B cell (primary cell): ENCODE data around the gene CHST14. TPM values are rescaled to one million over a fixed set of nuclear protein-coding genes. Genes with fewer than 3 reads are reported as not detected.

Source experiments
- ATAC-seq: fragments of 200-7000 bp; cut with Tn5 transposase; one replicate; pipeline ENCODE4 v1.10.0; 2021; ENCODE audit warnings: low read depth, mild to moderate bottlenecking, moderate number of reproducible peaks, moderate library complexity
- CTCF ChIA-PET: fragments of 350-600 bp; sonication (Branson Sonifier 250); formaldehyde crosslinking; loops from one replicate; lab custom pipeline; 2021; ENCODE audit warnings: antibody characterized with exemption, inconsistent platforms; lab: Charles Lee
- POLR2A ChIA-PET: fragments of 350-600 bp; sonication (Branson Sonifier 250); formaldehyde crosslinking; loops from one replicate; lab custom pipeline; 2021; ENCODE audit warnings: antibody characterized with exemption; lab: Charles Lee
- DNase-seq: peaks from one replicate; pipeline ENCODE4 v3.0.0; 2013
- H2AFZ ChIP-seq: 2 replicates; pipeline ENCODE4 v1.6.1; 2012; ENCODE audit warnings: mild to moderate bottlenecking, low read depth, low read length; ENCODE audit not compliant: insufficient read depth, poor library complexity, severe bottlenecking
- H3K27ac ChIP-seq, 2 donors: 1 replicate in 1 of 2; 2 replicates in 1 of 2; pipeline ENCODE4 v1.5.1; 2012 to 2013; ENCODE audit warnings: low read length in 2 of 2, mild to moderate bottlenecking in 2 of 2, moderate library complexity in 1 of 2
- H3K27me3 ChIP-seq, 4 experiments: fragments of 200-600 bp in 1 of 4; sonication (generic) in 1 of 4; replicated peaks in 1 of 4; 1 replicate in 2 of 4; 2 replicates in 2 of 4; pipeline versions ENCODE4 v1.6.1 to v1.7.0; 2013 to 2016; ENCODE audit warnings: low read length in 3 of 4, mild to moderate bottlenecking in 2 of 4, mixed read lengths in 1 of 4, moderate library complexity in 1 of 4; ENCODE audit not compliant: insufficient read depth in 4 of 4, control insufficient read depth in 3 of 4; ENCODE audit errors: control extremely low read depth in 1 of 4
- H3K36me3 ChIP-seq, 2 experiments: replicated peaks in 1 of 2; 1 replicate in 1 of 2; 2 replicates in 1 of 2; pipeline versions ENCODE4 v1.6.1 to v1.7.1; 2013; ENCODE audit warnings: low read length in 1 of 2; ENCODE audit not compliant: insufficient read depth in 2 of 2, control insufficient read depth in 1 of 2; ENCODE audit errors: control extremely low read depth in 1 of 2, extremely low read depth in 1 of 2
- H3K4me1 ChIP-seq, 2 donors: fragments of 200-600 bp in 1 of 2; sonication (generic) in 1 of 2; 1 replicate in 1 of 2; 2 replicates in 1 of 2; pipeline versions ENCODE4 v1.5.1 to v1.6.1; 2013 to 2017; ENCODE audit warnings: low read length in 2 of 2; ENCODE audit not compliant: control insufficient read depth in 2 of 2, insufficient read depth in 2 of 2
- H3K4me2 ChIP-seq: replicated peaks from 2 replicates; pipeline ENCODE3; 2012; ENCODE audit warnings: mild to moderate bottlenecking, low read depth, low read length; ENCODE audit not compliant: poor library complexity, severe bottlenecking
- H3K4me3 ChIP-seq, 5 experiments: fragments of 200-600 bp in 1 of 5; sonication (generic) in 1 of 5; 1 replicate in 3 of 5; 2 replicates in 2 of 5; pipeline versions ENCODE4 v1.5.1 to v1.7.0; 2011 to 2016; ENCODE audit warnings: low read length in 4 of 5, mild to moderate bottlenecking in 4 of 5, low read depth in 2 of 5, control low read depth in 1 of 5, moderate library complexity in 1 of 5; ENCODE audit not compliant: insufficient read depth in 1 of 5; ENCODE audit errors: control extremely low read depth in 1 of 5, extremely low read depth in 1 of 5
- H3K79me2 ChIP-seq: fragments of 200-600 bp; sonication (generic); one replicate; pipeline ENCODE4 v1.6.0; 2016; ENCODE audit warnings: low read length; ENCODE audit not compliant: control insufficient read depth, insufficient read depth
- H3K9ac ChIP-seq: fragments of 200-600 bp; sonication (generic); 2 replicates; pipeline ENCODE4 v1.6.1; 2017; ENCODE audit warnings: mild to moderate bottlenecking, low read length, moderate library complexity
- H3K9me3 ChIP-seq, 3 donors: one replicate each; pipeline versions ENCODE4 v1.6.1 to v1.7.1; 2013; ENCODE audit warnings: low read length in 2 of 3; ENCODE audit not compliant: control insufficient read depth in 2 of 3, insufficient read depth in 1 of 3; ENCODE audit errors: control extremely low read depth in 1 of 3
- H4K20me1 ChIP-seq: 2 replicates; pipeline ENCODE4 v1.6.0; 2012; ENCODE audit warnings: mild to moderate bottlenecking, low read length; ENCODE audit not compliant: insufficient read depth, control insufficient read depth, poor library complexity, severe bottlenecking
- H3K27ac Mint-ChIP-seq: one replicate; pipeline ENCODE4 v1.8.0; 2021; ENCODE audit warnings: mixed read lengths
- H3K27me3 Mint-ChIP-seq: one replicate; pipeline ENCODE4 v1.8.0; 2021; ENCODE audit warnings: mixed read lengths
- H3K4me1 Mint-ChIP-seq: one replicate; pipeline ENCODE4 v1.8.0; 2021; ENCODE audit warnings: mixed read lengths
- H3K4me3 Mint-ChIP-seq: one replicate; pipeline ENCODE4 v1.8.0; 2021; ENCODE audit warnings: mixed read lengths
- H3K9me3 Mint-ChIP-seq: one replicate; pipeline ENCODE4 v1.8.0; 2022; ENCODE audit warnings: mixed read lengths; ENCODE audit not compliant: insufficient read depth
- CTCF ChIP-seq: fragments of 200-600 bp; IDR thresholded peaks from one replicate; pipeline ENCODE4 v1.8.0; 2022; ENCODE audit warnings: antibody characterized with exemption, mild to moderate bottlenecking
- EZH2 ChIP-seq: IDR thresholded peaks from 2 replicates; pipeline ENCODE4 v1.6.1; 2012; ENCODE audit warnings: borderline replicate concordance, low read depth, mild to moderate bottlenecking, moderate library complexity, low read length; ENCODE audit not compliant: insufficient read depth, poor library complexity, severe bottlenecking
- WGBS: methylation state at CpG from one replicate; pipeline ENCODE4 v1.1.5; 2013; ENCODE audit warnings: missing lambda C conversion rate; ENCODE audit not compliant: insufficient coverage; 5-methylcytosine and 5-hydroxymethylcytosine counted together
- intact Hi-C: fragments of 100-400 bp; cut with micrococcal nuclease; formaldehyde crosslinking; loops from one replicate; pipeline ENCODE4 v1.10.0; 2022
- polyA plus RNA-seq: library from polyadenylated mRNA; depleted of rRNA; stranded (reverse); fragments of >200 nt; gene quantifications from 2 replicates; pipeline ENCODE4 v1.2.3, GENCODE V29; 2012
- total RNA-seq, 2 donors: library from RNA; stranded (reverse); fragments of 120-200 nt in 1 of 2; gene quantifications; 1 replicate in 1 of 2; 2 replicates in 1 of 2; pipeline versions ENCODE4 v1.2.3 to v1.2.4, GENCODE V29; 2013 to 2022

CHST14 gene
- total and polyA plus RNA-seq, 2 donors (not counting 1 experiment from before 2014, with no cell fraction given), result 5.7 to 16.7 TPM

DNA sequence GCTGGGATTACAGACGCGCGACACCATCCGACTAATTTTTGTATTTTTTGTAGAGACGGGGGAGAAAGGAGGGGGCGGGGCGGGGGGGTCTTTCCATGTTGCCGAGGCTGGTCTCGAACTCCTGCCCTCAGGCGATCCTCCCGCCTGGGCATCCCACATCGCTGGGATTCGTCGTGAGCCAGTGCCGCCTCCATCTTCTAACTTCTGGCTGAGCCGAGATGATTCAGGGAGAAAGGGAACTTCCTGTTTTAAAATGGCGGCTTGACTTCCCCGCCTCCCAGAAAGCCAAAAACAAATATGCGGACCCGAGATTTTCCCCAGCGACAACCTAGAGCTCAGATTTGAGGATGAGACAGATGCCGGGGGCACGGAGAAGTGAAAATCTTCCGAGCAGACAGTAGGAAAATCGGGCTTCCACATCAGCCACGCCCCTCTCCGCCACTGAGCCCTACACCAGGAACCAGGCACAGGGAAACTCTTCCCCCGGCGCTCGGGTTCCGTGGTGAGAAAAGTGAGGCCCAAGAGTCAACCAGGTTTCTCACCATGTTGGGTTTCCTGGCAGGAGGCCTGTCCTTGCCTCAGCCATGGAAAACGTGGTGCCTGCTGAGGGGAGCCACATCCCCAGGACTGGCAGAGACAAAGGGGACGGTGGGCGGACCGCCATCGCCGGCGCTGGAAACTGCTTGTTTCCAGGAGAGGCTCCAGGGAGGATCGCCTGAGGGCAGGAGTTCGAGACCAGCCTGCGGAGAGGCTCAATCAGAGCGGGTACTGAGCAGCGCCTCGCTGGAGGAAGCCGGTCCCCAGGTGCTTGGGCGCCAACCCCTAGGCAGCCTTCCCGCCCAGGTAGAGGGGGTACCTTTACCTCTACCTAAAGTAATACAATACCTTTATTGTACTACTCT, 18.7 kb downstream of the CHST14 start:
- H3K9ac ChIP-seq, result no peak overlapping the region
- intact Hi-C loops, result no loop called here
- Mint-ChIP-seq H3K4me3 (no peak overlapping the region), H3K9me3 (no peaks in the 10 kb centered on the region), H3K4me1 (no peaks in the 10 kb centered on the region), H3K27me3 (peaks cover 7% of the 10 kb centered on the region), H3K27ac (no peak overlapping the region)
- no peak for TF ChIP-seq CTCF
- no peak for TF ChIP-seq EZH2
- ChIA-PET CTCF (no interaction called here), POLR2A (interaction anchor here (0.6 to 0.7 kb wide), 2 partner anchors 206 to 820 kb away, joined by 3 to 5 read pairs; no protein-coding TSS in a partner anchor)
- no peak overlapping the region for H3K4me3 ChIP-seq
- no peaks in the 10 kb centered on the region for H3K79me2 ChIP-seq
- 93% methylated on average over 36 of the region's 47 CpGs for WGBS
- peaks cover 0 to 3% (median 0%) of the 10 kb centered on the region in 3 donors for H3K9me3 ChIP-seq
- DNase-seq, result no peak
- H3K4me1 ChIP-seq, result no peaks in the 10 kb centered on the region
- H3K27me3 ChIP-seq, result peaks cover 0 to 4% (median 2%) of the 10 kb centered on the region in 4 experiments
- no peak overlapping the region for H3K4me2 ChIP-seq
- H2AFZ ChIP-seq, result no peak overlapping the region
- no peak for ATAC-seq
- H3K27ac ChIP-seq, result no peak overlapping the region
- no peaks in the 10 kb centered on the region for H4K20me1 ChIP-seq
- H3K36me3 ChIP-seq, result no peaks in the 10 kb centered on the region
